ENCODE measurements around the gene PLXNB2.
A peak's percentile ranks its signal among the peaks of the same experiment; 100 is the strongest.

The PLXNB2 gene

GRCh38 chr22:50342651-50343540 lies 35.5 kb upstream of the PLXNB2 start, which contains the start of gene PPP6R2:
Gene PPP6R2 (plus strand): TSS chr22:50343327. CDS start chr22:50393909, 50,582 bp downstream.
- FAIRE-seq (no peak), DNase-seq (ENCODE audit: insufficient read length, low spot score) (no peak)
- TF ChIP-seq, protein P1, sequence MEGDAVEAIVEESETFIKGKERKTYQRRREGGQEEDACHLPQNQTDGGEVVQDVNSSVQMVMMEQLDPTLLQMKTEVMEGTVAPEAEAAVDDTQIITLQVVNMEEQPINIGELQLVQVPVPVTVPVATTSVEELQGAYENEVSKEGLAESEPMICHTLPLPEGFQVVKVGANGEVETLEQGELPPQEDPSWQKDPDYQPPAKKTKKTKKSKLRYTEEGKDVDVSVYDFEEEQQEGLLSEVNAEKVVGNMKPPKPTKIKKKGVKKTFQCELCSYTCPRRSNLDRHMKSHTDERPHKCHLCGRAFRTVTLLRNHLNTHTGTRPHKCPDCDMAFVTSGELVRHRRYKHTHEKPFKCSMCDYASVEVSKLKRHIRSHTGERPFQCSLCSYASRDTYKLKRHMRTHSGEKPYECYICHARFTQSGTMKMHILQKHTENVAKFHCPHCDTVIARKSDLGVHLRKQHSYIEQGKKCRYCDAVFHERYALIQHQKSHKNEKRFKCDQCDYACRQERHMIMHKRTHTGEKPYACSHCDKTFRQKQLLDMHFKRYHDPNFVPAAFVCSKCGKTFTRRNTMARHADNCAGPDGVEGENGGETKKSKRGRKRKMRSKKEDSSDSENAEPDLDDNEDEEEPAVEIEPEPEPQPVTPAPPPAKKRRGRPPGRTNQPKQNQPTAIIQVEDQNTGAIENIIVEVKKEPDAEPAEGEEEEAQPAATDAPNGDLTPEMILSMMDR (IDR thresholded peaks at IDR 0.05; ENCODE audit: insufficient read depth, missing control alignments), result no peak

DNA sequence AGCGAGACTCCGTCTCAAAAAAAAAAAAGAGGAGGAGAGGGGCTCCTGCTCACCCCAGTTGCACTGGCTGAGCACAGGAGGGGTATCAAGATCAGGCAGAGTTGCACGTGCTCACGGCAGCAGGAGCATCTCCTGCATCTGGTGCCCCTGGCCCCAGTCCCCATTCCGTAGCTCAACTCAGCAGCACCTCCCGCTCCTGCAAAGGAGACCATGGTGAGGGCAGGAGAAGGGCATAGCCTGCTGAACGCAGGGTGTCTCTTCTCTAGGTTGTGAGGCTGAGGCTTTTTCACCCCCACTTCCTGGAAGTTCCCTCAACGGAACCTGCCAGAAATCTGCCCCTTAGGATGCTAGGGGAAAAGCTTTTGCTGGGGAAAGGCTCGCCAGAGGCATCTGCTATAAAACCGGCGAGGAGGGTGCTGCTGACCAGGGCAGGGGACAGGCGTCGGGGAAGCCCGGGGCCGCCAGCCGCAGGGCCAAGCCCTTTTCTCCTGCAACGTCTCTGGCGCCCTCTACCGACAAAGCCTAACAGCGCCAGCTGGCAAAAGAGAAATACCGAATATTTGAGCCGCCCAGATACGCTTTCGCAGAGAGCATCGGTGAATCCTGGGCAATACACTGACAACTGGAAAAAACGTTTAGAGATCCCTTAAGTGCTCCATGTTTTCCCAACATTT lies 34.7 kb upstream of the PLXNB2 start:
- TF ChIP-seq, protein P1 (IDR thresholded peaks at IDR 0.05; ENCODE audit: insufficient read depth, missing control alignments), result peak; percentile 96
- DNase-seq (ENCODE audit: insufficient read length, low spot score), result no peak
- no peak for FAIRE-seq

- no peak for DNase-seq (ENCODE audit: insufficient read length, low spot score)
- TF ChIP-seq, protein P1 (IDR thresholded peaks at IDR 0.05; ENCODE audit: insufficient read depth, missing control alignments), result no peak
- no peak for FAIRE-seq
Measured at GRCh38 chr22:50339945-50340879, 32.8 kb upstream of the PLXNB2 start.

DNA sequence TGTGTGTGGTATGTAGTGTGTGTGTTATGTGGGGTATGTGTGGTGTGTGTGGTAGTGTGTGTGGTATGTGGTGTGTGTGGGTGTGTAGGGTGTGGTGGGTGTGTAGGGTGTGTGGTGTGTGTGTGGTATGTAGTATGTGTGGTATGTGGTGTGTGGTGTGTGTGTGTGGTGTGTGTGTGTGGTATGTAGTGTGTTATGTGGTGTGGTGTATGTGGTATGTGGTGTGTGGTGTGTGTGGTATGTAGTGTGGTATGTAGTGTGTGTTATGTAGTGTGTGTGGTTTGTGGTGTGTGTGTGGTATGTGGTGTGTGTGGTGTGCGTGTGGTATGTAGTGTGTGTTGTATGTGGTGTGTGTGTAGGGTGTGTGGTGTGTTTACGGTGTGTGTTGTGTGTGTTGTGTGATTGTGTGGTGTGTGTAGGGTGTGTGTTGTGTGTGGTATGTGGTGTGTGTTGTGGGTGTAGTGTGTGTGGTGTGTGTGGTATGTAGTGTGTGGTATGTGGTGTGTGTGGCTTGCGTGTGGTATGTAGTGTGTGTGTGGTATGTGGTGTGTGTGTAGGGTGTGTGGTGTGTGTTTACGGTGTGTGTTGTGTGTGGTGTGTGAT lies 31.5 kb upstream of the PLXNB2 start:
- TF ChIP-seq, protein P1 (IDR thresholded peaks at IDR 0.05; ENCODE audit: insufficient read depth, missing control alignments), result no peak
- no peak for FAIRE-seq

DNA sequence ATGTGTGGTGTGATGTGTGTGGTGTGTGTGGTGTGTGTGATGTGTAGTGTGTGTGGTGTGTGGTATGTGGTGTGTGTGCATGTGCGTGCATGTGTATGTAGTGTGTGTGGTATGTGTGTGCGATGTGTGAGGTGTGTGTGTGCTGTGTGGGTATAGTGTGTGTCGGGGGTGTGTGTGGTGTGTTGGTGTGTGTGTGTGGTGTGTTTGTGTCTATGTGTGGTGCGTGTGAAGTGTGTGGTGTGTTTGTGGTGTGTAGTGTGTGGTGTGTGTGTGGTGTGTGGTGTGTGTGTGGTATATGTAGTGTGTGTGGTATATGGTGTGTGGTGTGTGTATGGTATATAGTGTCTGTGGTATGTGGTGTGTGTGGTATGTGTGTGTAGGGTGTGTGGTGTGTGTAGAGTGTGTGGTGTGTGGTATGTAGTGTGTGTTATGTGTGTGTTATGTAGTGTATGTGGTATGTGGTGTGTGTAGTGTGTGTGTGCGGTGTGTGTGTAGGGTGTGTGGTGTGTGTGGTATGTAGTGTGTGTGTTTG lies 30.7 kb upstream of the PLXNB2 start:
- TF ChIP-seq, protein P1 (IDR thresholded peaks at IDR 0.05; ENCODE audit: insufficient read depth, missing control alignments), result no peak
- no peak for FAIRE-seq
- no peak for DNase-seq (ENCODE audit: insufficient read length, low spot score)

More for the DNA sequence above, 31.5 kb upstream of the PLXNB2 start:
- no peak for DNase-seq (ENCODE audit: insufficient read length, low spot score)

All from D721Med (cell line).